ENCODE results near the gene MSI2.

MSI2 gene

GRCh38 chr17:57544834-57545463, 288.6 kb downstream of the MSI2 start:
- Histone ChIP-seq H3K36me3 (replicated peaks) (no peaks in the 10 kb centered on the region), H3K27me3 (ENCODE audit: low read depth) (no peaks in the 10 kb centered on the region), H3K4me3 (no peak overlapping the region), H3K9me3 (no peaks in the 10 kb centered on the region), H3K4me1 (peaks cover 23% of the 10 kb centered on the region)
- DNase-seq (ENCODE audit: low spot score in 2 of 2) = no peak
- in situ Hi-C loops (cut with MboI; ENCODE audit: low sequenced_read_pairs) = no loop called here

- DNase-seq (ENCODE audit: low spot score in 2 of 2) = peak; percentile 51 to 53
- Histone ChIP-seq H3K27me3 (ENCODE audit: low read depth) (no peaks in the 10 kb centered on the region), H3K36me3 (replicated peaks) (no peaks in the 10 kb centered on the region), H3K4me3 (no peak overlapping the region), H3K4me1 (peaks cover 32% of the 10 kb centered on the region), H3K9me3 (no peaks in the 10 kb centered on the region)
- in situ Hi-C loops (cut with MboI; ENCODE audit: low sequenced_read_pairs) = no loop called here
Measured at GRCh38 chr17:57545731-57546342, 289.5 kb downstream of the MSI2 start.

- no peak overlapping the region for H3K4me3 ChIP-seq
Measured at GRCh38 chr17:57548421-57549410, 292.4 kb downstream of the MSI2 start.

GRCh38 chr17:57549468-57549867, 293.1 kb downstream of the MSI2 start:
- Histone ChIP-seq H3K9me3 (no peaks in the 10 kb centered on the region), H3K27me3 (ENCODE audit: low read depth) (no peaks in the 10 kb centered on the region), H3K36me3 (replicated peaks) (no peaks in the 10 kb centered on the region), H3K4me1 (peaks cover 58% of the 10 kb centered on the region), H3K4me3 (no peak overlapping the region)
- no peak for DNase-seq (ENCODE audit: low spot score in 2 of 2)
- in situ Hi-C loops (cut with MboI; ENCODE audit: low sequenced_read_pairs) = no loop called here

More at GRCh38 chr17:57548421-57549410, 292.4 kb downstream of the MSI2 start:
- no peaks in the 10 kb centered on the region for H3K9me3 ChIP-seq
- in situ Hi-C loops (cut with MboI; ENCODE audit: low sequenced_read_pairs) = no loop called here
- H3K27me3 ChIP-seq (ENCODE audit: low read depth) = no peaks in the 10 kb centered on the region
- H3K36me3 ChIP-seq (replicated peaks) = no peaks in the 10 kb centered on the region
- peaks cover 52% of the 10 kb centered on the region for H3K4me1 ChIP-seq
- DNase-seq (ENCODE audit: low spot score in 2 of 2) = peak in 1 of 2 experiments; percentile 33

- H3K27me3 ChIP-seq (ENCODE audit: low read depth) = no peaks in the 10 kb centered on the region
Measured at GRCh38 chr17:57550016-57550415, 293.7 kb downstream of the MSI2 start.

GRCh38 chr17:57550668-57551315, 294.5 kb downstream of the MSI2 start:
- in situ Hi-C loops (cut with MboI; ENCODE audit: low sequenced_read_pairs) = no loop called here
- no peak overlapping the region for H3K4me3 ChIP-seq
- no peaks in the 10 kb centered on the region for H3K9me3 ChIP-seq
- no peaks in the 10 kb centered on the region for H3K36me3 ChIP-seq (replicated peaks)
- H3K27me3 ChIP-seq (ENCODE audit: low read depth) = no peaks in the 10 kb centered on the region
- H3K4me1 ChIP-seq = peaks cover 47% of the 10 kb centered on the region
- DNase-seq (ENCODE audit: low spot score in 2 of 2) = peak in 1 of 2 experiments; percentile 70

More at GRCh38 chr17:57550016-57550415, 293.7 kb downstream of the MSI2 start:
- in situ Hi-C loops (cut with MboI; ENCODE audit: low sequenced_read_pairs) = no loop called here
- Histone ChIP-seq H3K9me3 (no peaks in the 10 kb centered on the region), H3K4me3 (no peak overlapping the region), H3K36me3 (replicated peaks) (no peaks in the 10 kb centered on the region), H3K4me1 (peaks cover 55% of the 10 kb centered on the region)
- no peak for DNase-seq (ENCODE audit: low spot score in 2 of 2)

GRCh38 chr17:57551321-57552079, 295.2 kb downstream of the MSI2 start:
- DNase-seq (ENCODE audit: low spot score in 2 of 2) = no peak
- Histone ChIP-seq H3K36me3 (replicated peaks) (no peaks in the 10 kb centered on the region), H3K4me1 (peaks cover 41% of the 10 kb centered on the region), H3K4me3 (no peak overlapping the region), H3K27me3 (ENCODE audit: low read depth) (no peaks in the 10 kb centered on the region), H3K9me3 (no peaks in the 10 kb centered on the region)
- in situ Hi-C loops (cut with MboI; ENCODE audit: low sequenced_read_pairs) = no loop called here

GRCh38 chr17:57552114-57552624, 295.8 kb downstream of the MSI2 start:
- in situ Hi-C loops (cut with MboI; ENCODE audit: low sequenced_read_pairs) = no loop called here
- H3K27me3 ChIP-seq (ENCODE audit: low read depth) = no peaks in the 10 kb centered on the region
- H3K4me3 ChIP-seq = no peak overlapping the region
- no peaks in the 10 kb centered on the region for H3K9me3 ChIP-seq
- no peaks in the 10 kb centered on the region for H3K36me3 ChIP-seq (replicated peaks)
- DNase-seq (ENCODE audit: low spot score in 2 of 2) = peak in 1 of 2 experiments; percentile 36
- peaks cover 41% of the 10 kb centered on the region for H3K4me1 ChIP-seq

- Histone ChIP-seq H3K4me1 (peaks cover 47% of the 10 kb centered on the region), H3K27me3 (ENCODE audit: low read depth) (no peaks in the 10 kb centered on the region), H3K4me3 (no peak overlapping the region), H3K9me3 (no peaks in the 10 kb centered on the region), H3K36me3 (replicated peaks) (no peaks in the 10 kb centered on the region)
- DNase-seq (ENCODE audit: low spot score in 2 of 2) = no peak
- in situ Hi-C loops (cut with MboI; ENCODE audit: low sequenced_read_pairs) = no loop called here
Measured at GRCh38 chr17:57553526-57553925, 297.2 kb downstream of the MSI2 start.

GRCh38 chr17:57553991-57554825, 297.9 kb downstream of the MSI2 start:
- no peaks in the 10 kb centered on the region for H3K36me3 ChIP-seq (replicated peaks)
- H3K9me3 ChIP-seq = no peaks in the 10 kb centered on the region
- H3K4me3 ChIP-seq = no peak overlapping the region
- H3K27me3 ChIP-seq (ENCODE audit: low read depth) = no peaks in the 10 kb centered on the region
- peaks cover 47% of the 10 kb centered on the region for H3K4me1 ChIP-seq
- in situ Hi-C loops (cut with MboI; ENCODE audit: low sequenced_read_pairs) = no loop called here
- peak; percentile 84 to 88 for DNase-seq (ENCODE audit: low spot score in 2 of 2)

- H3K4me3 ChIP-seq = no peak overlapping the region
- no peaks in the 10 kb centered on the region for H3K9me3 ChIP-seq
- H3K27me3 ChIP-seq (ENCODE audit: low read depth) = no peaks in the 10 kb centered on the region
- in situ Hi-C loops (cut with MboI; ENCODE audit: low sequenced_read_pairs) = no loop called here
- peaks cover 42% of the 10 kb centered on the region for H3K4me1 ChIP-seq
- no peaks in the 10 kb centered on the region for H3K36me3 ChIP-seq (replicated peaks)
- DNase-seq (ENCODE audit: low spot score in 2 of 2) = no peak
Measured at GRCh38 chr17:57554826-57555635, 298.7 kb downstream of the MSI2 start.
